Nephron (organoid): ENCODE measurements around the gene SEMA3E.

Source experiments
- H3K27ac Mint-ChIP-seq, 3 experiments: 2 replicates each; pipeline ENCODE4 v1.8.0; 2020; ENCODE audit warnings: mixed read lengths in 3 of 3, mild to moderate bottlenecking in 2 of 3, moderate library complexity in 1 of 3
- H3K27me3 Mint-ChIP-seq: 2 replicates; pipeline ENCODE4 v1.8.0; 2021; ENCODE audit warnings: low read depth, mild to moderate bottlenecking, moderate library complexity, mixed read lengths
- H3K36me3 Mint-ChIP-seq: 2 replicates; pipeline ENCODE4 v1.8.0; 2020; ENCODE audit warnings: low read depth, mixed read lengths
- H3K4me1 Mint-ChIP-seq: 2 replicates; pipeline ENCODE4 v1.8.0; 2020; ENCODE audit warnings: mixed read lengths
- H3K4me3 Mint-ChIP-seq, 3 experiments: 2 replicates each; pipeline ENCODE4 v1.8.0; 2020; ENCODE audit warnings: mild to moderate bottlenecking in 3 of 3, mixed read lengths in 3 of 3, moderate library complexity in 2 of 3
- H3K9me3 Mint-ChIP-seq: 2 replicates; pipeline ENCODE4 v1.8.0; 2020; ENCODE audit warnings: mixed read lengths
- CTCF ChIP-seq, 3 experiments: fragments of 200-600 bp; sonication (generic); IDR thresholded peaks; one replicate each; pipeline ENCODE4 v1.5.0; 2021; ENCODE audit warnings: antibody characterized with exemption in 3 of 3; ENCODE audit not compliant: unreplicated experiment in 3 of 3

Gene SEMA3E

GRCh38 chr7:83338277-83338950, 310.5 kb downstream of the SEMA3E start:
- Mint-ChIP-seq H3K9me3 (peaks cover 2% of the 10 kb centered on the region), H3K4me1 (no peaks in the 10 kb centered on the region), H3K27ac (no peak overlapping the region), H3K4me3 (no peak overlapping the region), H3K27me3 (no peaks in the 10 kb centered on the region), H3K36me3 (no peaks in the 10 kb centered on the region)
- no peak for TF ChIP-seq CTCF (IDR thresholded peaks at IDR 0.05; ENCODE audit: unreplicated experiment in 3 of 3)

- Mint-ChIP-seq H3K4me3 (no peak overlapping the region), H3K9me3 (no peaks in the 10 kb centered on the region), H3K36me3 (no peaks in the 10 kb centered on the region), H3K27me3 (no peaks in the 10 kb centered on the region), H3K27ac (no peak overlapping the region), H3K4me1 (no peaks in the 10 kb centered on the region)
- no peak for TF ChIP-seq CTCF (IDR thresholded peaks at IDR 0.05; ENCODE audit: unreplicated experiment in 3 of 3)
These were observed 311.9 kb downstream of the SEMA3E start for GRCh38 chr7:83337050-83337449.

- H3K27ac Mint-ChIP-seq: no peak overlapping the region
- H3K9me3 Mint-ChIP-seq: no peaks in the 10 kb centered on the region
- H3K4me1 Mint-ChIP-seq: no peaks in the 10 kb centered on the region
- no peaks in the 10 kb centered on the region for H3K36me3 Mint-ChIP-seq
- no peak overlapping the region for H3K4me3 Mint-ChIP-seq
- H3K27me3 Mint-ChIP-seq: no peaks in the 10 kb centered on the region
- no peak for TF ChIP-seq CTCF (IDR thresholded peaks at IDR 0.05; ENCODE audit: unreplicated experiment in 3 of 3)
These were observed 322.7 kb downstream of the SEMA3E start for GRCh38 chr7:83326223-83326622.

- Mint-ChIP-seq H3K4me1 (no peaks in the 10 kb centered on the region), H3K27ac (no peak overlapping the region), H3K9me3 (no peaks in the 10 kb centered on the region), H3K27me3 (no peaks in the 10 kb centered on the region), H3K4me3 (no peak overlapping the region), H3K36me3 (no peaks in the 10 kb centered on the region)
- no peak for TF ChIP-seq CTCF (IDR thresholded peaks at IDR 0.05; ENCODE audit: unreplicated experiment in 3 of 3)
These were observed 323.9 kb downstream of the SEMA3E start for GRCh38 chr7:83325083-83325482.

GRCh38 chr7:83324596-83324995, 324.3 kb downstream of the SEMA3E start:
- no peaks in the 10 kb centered on the region for H3K27me3 Mint-ChIP-seq
- no peak for TF ChIP-seq CTCF (IDR thresholded peaks at IDR 0.05; ENCODE audit: unreplicated experiment in 3 of 3)
- peaks cover 2% of the 10 kb centered on the region for H3K4me1 Mint-ChIP-seq
- no peak overlapping the region for H3K27ac Mint-ChIP-seq
- no peaks in the 10 kb centered on the region for H3K9me3 Mint-ChIP-seq
- no peak overlapping the region for H3K4me3 Mint-ChIP-seq
- no peaks in the 10 kb centered on the region for H3K36me3 Mint-ChIP-seq

GRCh38 chr7:83321011-83321410, 327.9 kb downstream of the SEMA3E start:
- H3K4me3 Mint-ChIP-seq: no peak overlapping the region

More at GRCh38 chr7:83321011-83321410, 327.9 kb downstream of the SEMA3E start:
- Mint-ChIP-seq H3K36me3 (no peaks in the 10 kb centered on the region), H3K4me1 (peaks cover 8% of the 10 kb centered on the region), H3K27me3 (no peaks in the 10 kb centered on the region), H3K27ac (no peak overlapping the region), H3K9me3 (no peaks in the 10 kb centered on the region)
- TF ChIP-seq CTCF (IDR thresholded peaks at IDR 0.05; ENCODE audit: unreplicated experiment in 3 of 3): no peak
